Thyroid gland (tissue), 4 donors: ENCODE results near the gene WNT8A.

Source experiments
- POLR2A ChIP-seq, 2 donors: fragments of 450-650 bp; IDR thresholded peaks; one replicate each; pipeline ENCODE4 v1.6.1; 2017; ENCODE audit warnings: antibody characterized with exemption in 2 of 2, mild to moderate bottlenecking in 2 of 2, moderate library complexity in 1 of 2
- TF ChIP-seq, protein P1 (sequence below), 6 experiments: fragments of 200-600 bp in 3 of 6; fragments of 450-650 bp in 3 of 6; sonication (generic) in 3 of 6; IDR thresholded peaks; one replicate each; pipeline ENCODE4 v1.5.1; 2016 to 2019; ENCODE audit warnings: antibody characterized with exemption in 6 of 6, mild to moderate bottlenecking in 2 of 6, inconsistent platforms in 1 of 6, moderate library complexity in 1 of 6

DNA sequence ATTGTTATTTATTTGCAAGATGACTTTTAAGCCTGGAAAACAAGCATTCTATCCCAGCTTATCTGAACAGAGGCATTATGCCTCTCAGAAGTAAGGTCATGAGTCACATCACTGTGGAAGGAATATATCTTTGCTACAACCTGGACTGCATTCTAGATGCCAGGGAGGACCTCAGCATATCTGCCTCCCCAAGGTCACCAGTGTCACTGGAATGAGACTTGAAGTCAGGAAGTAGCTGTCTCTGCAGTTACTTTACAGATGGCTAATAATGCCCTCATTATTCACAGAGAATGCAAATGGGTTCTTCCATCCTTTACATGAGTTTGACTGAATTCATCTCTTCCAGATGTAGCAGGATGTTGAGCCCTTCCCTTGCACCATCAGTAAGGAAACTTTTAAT, 46.6 kb upstream of the WNT8A start:
- TF ChIP-seq, protein P1, sequence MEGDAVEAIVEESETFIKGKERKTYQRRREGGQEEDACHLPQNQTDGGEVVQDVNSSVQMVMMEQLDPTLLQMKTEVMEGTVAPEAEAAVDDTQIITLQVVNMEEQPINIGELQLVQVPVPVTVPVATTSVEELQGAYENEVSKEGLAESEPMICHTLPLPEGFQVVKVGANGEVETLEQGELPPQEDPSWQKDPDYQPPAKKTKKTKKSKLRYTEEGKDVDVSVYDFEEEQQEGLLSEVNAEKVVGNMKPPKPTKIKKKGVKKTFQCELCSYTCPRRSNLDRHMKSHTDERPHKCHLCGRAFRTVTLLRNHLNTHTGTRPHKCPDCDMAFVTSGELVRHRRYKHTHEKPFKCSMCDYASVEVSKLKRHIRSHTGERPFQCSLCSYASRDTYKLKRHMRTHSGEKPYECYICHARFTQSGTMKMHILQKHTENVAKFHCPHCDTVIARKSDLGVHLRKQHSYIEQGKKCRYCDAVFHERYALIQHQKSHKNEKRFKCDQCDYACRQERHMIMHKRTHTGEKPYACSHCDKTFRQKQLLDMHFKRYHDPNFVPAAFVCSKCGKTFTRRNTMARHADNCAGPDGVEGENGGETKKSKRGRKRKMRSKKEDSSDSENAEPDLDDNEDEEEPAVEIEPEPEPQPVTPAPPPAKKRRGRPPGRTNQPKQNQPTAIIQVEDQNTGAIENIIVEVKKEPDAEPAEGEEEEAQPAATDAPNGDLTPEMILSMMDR (IDR thresholded peaks at IDR 0.05) = no peak
- TF ChIP-seq POLR2A (IDR thresholded peaks at IDR 0.05) = no peak
